Inflammatory macrophage treated with lipopolysaccharide for 1 hour (primary cell): Measurements from ENCODE around the gene FLT3LG.
A peak's percentile ranks its signal among the peaks of the same experiment; 100 is the strongest.

Source experiments
- DNase-seq, 2 donors: peaks; one replicate each; pipeline ENCODE4 v3.0.0-alpha.2; 2020 to 2022

The FLT3LG gene

DNA sequence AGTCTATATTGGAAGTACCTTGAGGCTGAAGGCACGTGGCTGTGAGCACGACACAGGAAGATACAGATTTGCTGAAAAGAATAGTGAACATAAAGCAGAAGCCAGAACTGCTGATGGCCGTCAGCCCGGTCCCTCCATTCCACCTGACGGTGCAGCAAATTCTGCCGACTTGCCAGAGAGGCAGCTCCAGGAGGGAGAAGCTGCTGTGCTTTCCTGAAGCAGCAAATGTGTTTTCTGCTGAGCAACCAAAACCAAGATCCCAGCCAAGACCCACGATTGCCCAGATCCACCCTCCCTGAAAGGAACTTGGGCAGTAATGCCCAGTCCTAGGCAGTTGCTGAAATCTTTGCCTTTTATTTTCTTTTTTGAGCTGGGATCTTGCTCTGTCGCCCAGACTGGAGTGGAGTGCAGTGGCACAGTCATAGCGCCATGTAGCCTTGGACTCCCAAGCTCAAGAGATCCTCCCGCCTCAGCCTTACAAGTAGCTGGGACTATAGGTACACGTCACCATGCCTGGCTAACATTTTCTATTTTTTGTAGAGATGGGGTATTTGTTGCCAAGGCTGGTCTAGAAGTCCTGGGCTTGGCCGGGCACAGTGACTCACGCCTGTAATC is 46.8 kb downstream of the FLT3LG start:
- DNase-seq, result no peak

DNA sequence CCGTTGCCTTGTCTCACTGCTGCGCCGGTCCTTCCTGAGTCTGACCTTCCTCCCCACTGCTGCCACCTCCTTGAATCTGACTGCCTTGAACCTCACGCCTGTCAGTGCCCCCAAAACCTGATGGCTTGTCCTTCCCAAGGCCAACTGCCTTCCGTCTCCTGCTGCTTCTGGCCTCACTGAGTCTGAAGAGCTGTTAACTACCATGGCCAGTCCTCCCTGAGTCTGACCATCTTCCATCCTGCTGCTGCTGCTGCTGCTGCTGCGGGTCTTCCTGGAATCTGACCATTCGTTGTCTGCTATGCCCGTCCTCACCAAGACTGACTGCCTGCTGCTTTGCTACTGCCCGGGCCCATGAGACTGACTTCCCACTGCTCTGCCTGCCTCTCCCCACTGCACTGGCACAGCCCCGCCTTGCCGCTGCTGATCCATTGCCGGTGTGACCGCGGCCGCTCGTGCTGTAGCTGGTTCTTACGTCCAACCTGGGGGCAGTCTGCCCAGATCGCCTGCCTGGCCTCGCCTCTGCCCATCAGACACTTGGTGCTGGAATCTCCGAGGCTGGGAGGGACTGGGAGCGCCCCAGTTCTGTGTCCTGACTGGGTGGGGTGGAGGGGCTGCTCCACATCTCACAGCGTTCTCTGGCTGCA is 50.9 kb downstream of the FLT3LG start:
- no peak for DNase-seq

DNA sequence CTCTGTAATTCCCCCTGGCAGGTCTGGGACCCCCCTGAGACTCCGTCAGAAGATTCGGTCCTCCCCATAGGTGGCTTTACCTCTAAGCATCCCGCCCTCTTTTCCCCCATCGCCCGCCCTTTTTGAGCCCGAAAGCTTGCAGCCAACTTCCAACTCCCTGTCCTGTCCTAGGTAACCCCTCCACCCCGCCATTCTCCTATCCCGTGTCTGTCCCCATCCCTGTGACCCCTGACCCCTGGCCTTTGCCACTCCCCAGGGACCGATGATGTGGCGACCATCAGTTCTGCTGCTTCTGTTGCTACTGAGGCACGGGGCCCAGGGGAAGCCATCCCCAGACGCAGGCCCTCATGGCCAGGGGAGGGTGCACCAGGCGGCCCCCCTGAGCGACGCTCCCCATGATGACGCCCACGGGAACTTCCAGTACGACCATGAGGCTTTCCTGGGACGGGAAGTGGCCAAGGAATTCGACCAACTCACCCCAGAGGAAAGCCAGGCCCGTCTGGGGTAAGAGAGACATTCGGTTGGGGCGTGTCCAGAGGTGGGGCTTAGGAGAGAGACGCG is 54.3 kb downstream of the FLT3LG start:
- DNase-seq, result no peak

DNA sequence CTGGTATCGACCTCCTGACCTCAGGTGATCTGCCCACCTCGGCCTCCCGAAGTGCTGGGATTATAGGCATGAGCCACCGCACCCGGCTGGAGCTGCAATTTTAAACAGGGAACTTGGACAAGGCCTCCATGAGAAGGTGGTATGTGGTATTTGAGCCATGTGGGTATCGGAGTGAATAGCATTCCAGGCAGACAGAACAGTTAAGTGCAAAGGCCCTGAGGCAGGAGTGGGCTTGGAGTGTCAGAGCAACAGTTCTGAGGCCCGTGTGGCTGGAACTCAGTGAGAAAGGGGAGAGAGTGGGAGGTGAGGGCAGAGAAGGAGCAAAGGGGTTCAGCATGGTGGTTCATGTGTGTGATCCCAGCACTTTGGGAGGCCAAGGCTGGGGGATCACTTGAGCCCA is 56.7 kb downstream of the FLT3LG start:
- DNase-seq, result no peak

DNA sequence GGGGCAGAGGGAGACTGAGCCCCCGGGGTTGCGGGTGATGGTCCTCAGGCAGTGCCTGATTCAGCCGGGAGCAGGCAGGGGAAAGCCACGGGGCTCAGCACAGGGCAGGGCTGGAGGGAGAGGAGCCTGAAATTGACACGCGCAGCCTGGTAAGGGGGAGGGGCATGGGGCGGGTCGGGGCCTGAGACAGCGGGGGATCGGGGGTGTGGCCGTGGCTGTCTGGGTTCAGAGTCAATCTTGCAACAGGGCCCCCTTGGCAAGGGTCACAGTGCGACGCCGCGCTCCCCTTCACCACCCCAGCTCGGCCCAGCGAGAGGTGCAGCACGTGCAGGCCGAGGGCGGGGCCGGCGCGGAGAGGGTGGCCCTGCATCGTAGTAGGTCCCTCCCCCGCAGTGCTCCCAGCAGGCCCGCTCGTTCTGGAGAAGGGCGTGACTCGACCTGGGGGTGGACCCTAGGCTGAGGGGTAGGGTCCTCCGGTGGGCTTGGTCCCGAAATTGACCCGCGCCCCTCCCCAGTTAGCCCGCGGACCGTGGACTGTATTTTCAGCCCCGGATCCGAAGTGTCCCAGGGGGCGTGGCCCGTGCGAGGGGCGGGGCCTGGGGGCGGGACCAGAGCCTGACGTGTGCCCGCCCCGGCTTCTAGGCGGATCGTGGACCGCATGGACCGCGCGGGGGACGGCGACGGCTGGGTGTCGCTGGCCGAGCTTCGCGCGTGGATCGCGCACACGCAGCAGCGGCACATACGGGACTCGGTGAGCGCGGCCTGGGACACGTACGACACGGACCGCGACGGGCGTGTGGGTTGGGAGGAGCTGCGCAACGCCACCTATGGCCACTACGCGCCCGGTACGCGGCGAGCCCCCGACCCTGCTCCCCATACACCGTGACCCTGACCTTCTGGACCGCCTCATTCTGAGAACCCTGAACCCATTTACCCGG is 59.8 kb downstream of the FLT3LG start:
- peak; percentile 55 to 79 for DNase-seq

DNA sequence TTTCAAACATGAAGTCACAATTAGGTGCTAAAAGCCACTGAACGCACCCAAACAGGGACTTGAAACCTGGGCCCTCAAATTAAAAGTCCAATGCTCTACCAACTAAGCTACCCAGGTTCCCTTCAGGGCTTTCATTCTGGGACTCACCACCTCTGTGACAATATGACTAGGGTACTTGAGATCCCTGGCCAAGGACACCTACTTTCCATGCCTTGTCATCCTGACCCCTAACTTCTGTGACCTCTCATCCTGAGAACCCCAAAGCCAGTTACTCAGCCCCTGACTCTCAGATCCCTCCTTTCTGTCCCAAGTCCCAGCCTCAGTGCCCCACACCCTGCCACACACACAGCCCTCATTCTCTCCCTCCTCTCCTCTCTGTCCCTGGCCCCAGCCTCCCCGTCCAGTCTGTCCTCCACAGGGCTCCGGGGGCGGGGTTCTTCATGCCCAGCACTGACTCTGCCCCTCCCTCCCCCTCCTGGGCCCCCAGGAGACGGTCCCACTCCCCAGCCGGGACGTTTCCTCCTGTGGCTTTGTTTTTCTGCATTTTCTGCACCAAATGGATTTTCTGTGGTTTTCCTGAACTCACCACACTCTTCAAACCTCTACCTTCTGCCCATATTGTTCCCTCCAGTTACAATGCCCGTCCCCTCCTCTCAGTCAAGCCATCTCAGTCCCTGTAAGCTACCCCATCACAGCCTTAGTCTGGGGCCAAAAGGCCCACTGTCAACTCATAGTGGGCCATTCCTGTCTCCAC is 60.8 kb downstream of the FLT3LG start:
- no peak for DNase-seq
